ENCODE data around the gene CCDC68.

DNA sequence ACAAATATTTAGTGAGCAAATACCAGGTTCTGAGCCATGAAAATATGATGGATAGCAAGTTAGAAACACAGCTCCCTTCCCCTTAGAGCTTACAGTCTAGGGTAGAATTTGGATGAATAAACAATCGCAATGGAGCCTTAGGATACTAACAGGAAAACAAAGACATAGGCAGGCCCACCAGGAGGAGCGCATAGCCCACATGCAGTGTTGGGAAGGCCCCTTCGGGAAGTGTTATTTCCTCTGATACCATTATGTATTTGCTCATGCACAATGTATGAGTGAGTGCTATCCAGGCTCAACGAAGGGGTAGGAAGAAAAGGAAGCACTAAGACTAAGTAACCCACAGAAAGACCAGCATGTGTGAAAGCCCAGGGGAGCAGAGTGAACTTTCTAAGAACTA is 76.9 kb downstream of the CCDC68 start:
- TF ChIP-seq POLR2A (IDR thresholded peaks at IDR 0.05; ENCODE audit: low read depth, low read length) (no peak), POLR2AphosphoS5 (IDR thresholded peaks at IDR 0.05; ENCODE audit: low read depth, low read length) (no peak)
